H9 (cell line): ENCODE data around the gene KSR1. TPM values are rescaled to one million over a fixed set of nuclear protein-coding genes. Genes with fewer than 3 reads are reported as not detected.

ENCODE experiments used
- DNase-seq: peaks from one replicate; pipeline ENCODE4 v3.0.0-alpha.2; 2017
- H2AFZ ChIP-seq: one replicate; pipeline ENCODE4 v1.6.1; 2013; ENCODE audit warnings: mild to moderate bottlenecking, low read length, control low read depth, moderate library complexity
- H2AK5ac ChIP-seq: 2 replicates; pipeline ENCODE4 v1.6.1; 2013; ENCODE audit warnings: low read length, control low read depth, mixed read lengths; ENCODE audit not compliant: insufficient read length
- H2BK120ac ChIP-seq: one replicate; pipeline ENCODE4 v1.6.1; 2013; ENCODE audit warnings: low read depth, mild to moderate bottlenecking, low read length, control low read depth, inconsistent platforms; ENCODE audit not compliant: poor library complexity, severe bottlenecking
- H2BK12ac ChIP-seq: 2 replicates; pipeline ENCODE4 v1.6.1; 2013; ENCODE audit warnings: low read length, control low read depth, mixed read lengths, low read depth; ENCODE audit not compliant: insufficient read length
- H2BK15ac ChIP-seq: 2 replicates; pipeline ENCODE4 v1.6.1; 2013; ENCODE audit warnings: low read depth, low read length, control low read depth
- H2BK20ac ChIP-seq: one replicate; pipeline ENCODE4 v1.6.1; 2013; ENCODE audit warnings: low read depth, mild to moderate bottlenecking, low read length, control low read depth, inconsistent platforms; ENCODE audit not compliant: poor library complexity, severe bottlenecking
- H2BK5ac ChIP-seq: 2 replicates; pipeline ENCODE4 v1.6.1; 2013; ENCODE audit warnings: low read length, control low read depth, mixed read lengths; ENCODE audit not compliant: insufficient read length
- H3K14ac ChIP-seq: 2 replicates; pipeline ENCODE4 v1.6.1; 2013; ENCODE audit warnings: low read length, control low read depth; ENCODE audit not compliant: insufficient read depth
- H3K18ac ChIP-seq: 2 replicates; pipeline ENCODE4 v1.6.1; 2013; ENCODE audit warnings: low read depth, mild to moderate bottlenecking, mixed read lengths, low read length, control low read depth; ENCODE audit not compliant: insufficient read length
- H3K23ac ChIP-seq: 2 replicates; pipeline ENCODE4 v1.6.1; 2013; ENCODE audit warnings: low read length, control low read depth, mixed read lengths, low read depth; ENCODE audit not compliant: insufficient read length
- H3K23me2 ChIP-seq: 2 replicates; pipeline ENCODE4 v1.6.1; 2013; ENCODE audit warnings: low read depth, mild to moderate bottlenecking, mixed read lengths, low read length, control low read depth; ENCODE audit not compliant: insufficient read length, poor library complexity, severe bottlenecking
- H3K27ac ChIP-seq: 2 replicates; pipeline ENCODE4 v1.5.1; 2013; ENCODE audit warnings: low read length, control low read depth, mixed read lengths, low read depth; ENCODE audit not compliant: insufficient read length
- H3K27me3 ChIP-seq: 2 replicates; pipeline ENCODE4 v1.6.1; 2013; ENCODE audit warnings: low read length, control low read depth, inconsistent platforms; ENCODE audit not compliant: insufficient read depth
- H3K4ac ChIP-seq: 2 replicates; pipeline ENCODE4 v1.6.1; 2013; ENCODE audit warnings: low read depth, mild to moderate bottlenecking, control low read depth, inconsistent platforms, low read length, moderate library complexity
- H3K4me1 ChIP-seq: 2 replicates; pipeline ENCODE4 v1.6.1; 2013; ENCODE audit warnings: low read length, control low read depth, inconsistent platforms; ENCODE audit not compliant: insufficient read depth
- H3K4me2 ChIP-seq: 2 replicates; pipeline ENCODE4 v1.6.1; 2013; ENCODE audit warnings: low read length, control low read depth, mixed read lengths; ENCODE audit not compliant: insufficient read length, insufficient read depth
- H3K56ac ChIP-seq: 2 replicates; pipeline ENCODE4 v1.6.1; 2013; ENCODE audit warnings: low read depth, mild to moderate bottlenecking, mixed read lengths, low read length, control low read depth; ENCODE audit not compliant: insufficient read length
- H3K79me1 ChIP-seq: 2 replicates; pipeline ENCODE4 v1.6.1; 2013; ENCODE audit warnings: low read depth, mild to moderate bottlenecking, moderate library complexity, low read length, control low read depth, inconsistent platforms; ENCODE audit not compliant: insufficient read depth, poor library complexity, severe bottlenecking
- H3K79me2 ChIP-seq: 2 replicates; pipeline ENCODE4 v1.6.1; 2013; ENCODE audit warnings: low read length, control low read depth, inconsistent platforms; ENCODE audit not compliant: insufficient read depth
- H3K9ac ChIP-seq: 2 replicates; pipeline ENCODE4 v1.6.1; 2013; ENCODE audit warnings: low read length, control low read depth, mixed read lengths; ENCODE audit not compliant: insufficient read length; ENCODE audit errors: extremely low read depth
- H3K9me3 ChIP-seq: one replicate; pipeline ENCODE4 v1.6.1; 2013; ENCODE audit warnings: low read depth, low read length, inconsistent platforms; ENCODE audit not compliant: control insufficient read depth
- H3T11ph ChIP-seq: one replicate; pipeline ENCODE4 v1.6.1; 2013; ENCODE audit warnings: mild to moderate bottlenecking, low read length, control low read depth, inconsistent platforms
- H4K20me1 ChIP-seq: one replicate; pipeline ENCODE4 v1.6.1; 2013; ENCODE audit not compliant: control insufficient read depth, insufficient read length, insufficient read depth
- H4K5ac ChIP-seq: 2 replicates; pipeline ENCODE4 v1.6.1; 2013; ENCODE audit warnings: low read depth, mild to moderate bottlenecking, mixed read lengths, low read length, control low read depth; ENCODE audit not compliant: insufficient read length
- H4K8ac ChIP-seq: replicated peaks from 2 replicates; pipeline ENCODE4 v1.6.1; 2013; ENCODE audit warnings: low read length, control low read depth, mixed read lengths, low read depth; ENCODE audit not compliant: insufficient read length
- H4K91ac ChIP-seq: 2 replicates; pipeline ENCODE4 v1.6.1; 2013; ENCODE audit warnings: low read depth, mild to moderate bottlenecking, moderate library complexity, mixed read lengths, low read length, control low read depth; ENCODE audit not compliant: insufficient read length
- H3K27ac Mint-ChIP-seq, 3 experiments: 2 replicates in 2 of 3; 3 replicates in 1 of 3; pipeline ENCODE4 v1.8.0; 2020 to 2021; ENCODE audit warnings: mixed read lengths in 3 of 3, mild to moderate bottlenecking in 1 of 3, moderate library complexity in 1 of 3
- H3K27me3 Mint-ChIP-seq: 2 replicates; pipeline ENCODE4 v1.8.0; 2021; ENCODE audit warnings: low read depth, mild to moderate bottlenecking, moderate library complexity, mixed read lengths
- H3K36me3 Mint-ChIP-seq, 3 experiments: 2 replicates in 2 of 3; 3 replicates in 1 of 3; pipeline ENCODE4 v1.8.0; 2020 to 2021; ENCODE audit warnings: low read depth in 3 of 3, mixed read lengths in 3 of 3; ENCODE audit not compliant: insufficient read depth in 1 of 3
- H3K4me1 Mint-ChIP-seq, 2 experiments: 2 replicates each; pipeline ENCODE4 v1.8.0; 2020; ENCODE audit warnings: mixed read lengths in 2 of 2
- H3K4me3 Mint-ChIP-seq, 2 experiments: 2 replicates in 1 of 2; 3 replicates in 1 of 2; pipeline ENCODE4 v1.8.0; 2020 to 2021; ENCODE audit warnings: mild to moderate bottlenecking in 2 of 2, mixed read lengths in 2 of 2, moderate library complexity in 1 of 2
- H3K9me3 Mint-ChIP-seq, 2 experiments: 2 replicates in 1 of 2; 3 replicates in 1 of 2; pipeline ENCODE4 v1.8.0; 2020; ENCODE audit warnings: mild to moderate bottlenecking in 2 of 2, mixed read lengths in 2 of 2, moderate library complexity in 1 of 2
- WGBS: extraction: QIAGEN DNeasy Blood & Tissue Kit; methylation state at CpG from one replicate; pipeline ENCODE4 v1.1.7; 2013; ENCODE audit warnings: missing lambda C conversion rate, low lambda C conversion rate, mixed read lengths; ENCODE audit not compliant: insufficient read length; ENCODE audit errors: extremely low coverage; 5-methylcytosine and 5-hydroxymethylcytosine counted together
- total RNA-seq: library from RNA; stranded (reverse); gene quantifications from 2 replicates; pipeline ENCODE4 v1.2.1, GENCODE V29; 2021
- TF ChIP-seq, protein P1 (sequence below): fragments of 200-600 bp; sonication (generic); conservative IDR thresholded peaks from 3 replicates; pipeline ENCODE4 v1.8.0; 2021; ENCODE audit warnings: antibody characterized with exemption, mild to moderate bottlenecking

KSR1 gene
- total RNA-seq, 1 experiment from 2014 or later, result 44.9 TPM

DNA sequence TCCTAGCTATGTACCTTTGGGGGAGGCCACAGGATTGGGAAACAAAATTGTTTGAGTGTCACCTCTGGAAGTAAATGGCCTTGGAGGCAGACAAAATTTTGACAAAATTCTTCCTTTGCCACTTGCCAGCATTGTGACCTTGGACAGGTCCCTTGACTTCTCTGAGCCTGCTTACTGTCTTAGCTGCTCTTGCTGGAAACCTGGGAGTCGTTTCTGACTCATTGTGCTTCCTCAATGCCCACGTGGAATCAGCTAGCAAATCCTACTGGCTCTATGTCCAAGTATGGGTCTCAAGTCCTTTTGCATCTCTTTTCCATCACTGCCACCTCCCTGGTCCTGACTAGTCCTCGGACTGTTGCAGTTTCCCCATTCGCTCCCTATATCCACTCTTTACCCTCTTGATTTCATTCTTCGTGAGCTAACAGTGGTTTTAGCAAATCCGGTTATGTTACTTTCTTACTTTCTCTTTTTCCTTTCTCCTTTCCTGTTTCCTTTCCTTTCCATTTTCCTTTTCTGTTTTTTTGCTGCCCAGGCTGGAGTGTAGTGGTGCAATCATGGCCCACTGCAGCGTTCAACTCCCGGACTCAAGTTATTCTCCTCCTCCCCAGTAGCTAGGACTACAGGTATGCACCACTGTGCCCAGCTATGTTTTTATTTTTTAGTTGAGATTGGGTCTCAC lies 106.7 kb downstream of the KSR1 start:
- Histone ChIP-seq H3K23ac (no peak overlapping the region), H2BK5ac (no peak overlapping the region), H4K5ac (no peak overlapping the region), H3K79me1 (no peaks in the 10 kb centered on the region), H3K23me2 (no peaks in the 10 kb centered on the region), H4K91ac (no peak overlapping the region), H3K27me3 (no peaks in the 10 kb centered on the region), H4K8ac (no peak overlapping the region), H3K56ac (no peak overlapping the region), H3K79me2 (no peaks in the 10 kb centered on the region), H2AFZ (no peak overlapping the region), H2BK120ac (no peak overlapping the region), H3K18ac (no peak overlapping the region), H3K4ac (no peak overlapping the region), H3K4me2 (no peak overlapping the region), H2BK20ac (no peak overlapping the region), H3K4me1 (peaks cover 4% of the 10 kb centered on the region; the same call in 1 of the 2 replicates), H2BK15ac (no peak overlapping the region), H4K20me1 (no peaks in the 10 kb centered on the region), H3K14ac (no peak overlapping the region), H3K27ac (no peak overlapping the region), H2AK5ac (no peak overlapping the region), H3T11ph (no peak overlapping the region), H3K9me3 (no peaks in the 10 kb centered on the region), H2BK12ac (no peak overlapping the region), H3K9ac (no peak overlapping the region)
- no CpG with 5 or more reads among the region's 8 CpGs for WGBS
- no peak overlapping the region for H3K27ac Mint-ChIP-seq
- H3K9me3 Mint-ChIP-seq, result no peaks in the 10 kb centered on the region
- H3K4me1 Mint-ChIP-seq, result peaks cover 13 to 16% of the 10 kb centered on the region in 2 experiments
- H3K4me3 Mint-ChIP-seq, result no peak overlapping the region
- TF ChIP-seq, protein P1, sequence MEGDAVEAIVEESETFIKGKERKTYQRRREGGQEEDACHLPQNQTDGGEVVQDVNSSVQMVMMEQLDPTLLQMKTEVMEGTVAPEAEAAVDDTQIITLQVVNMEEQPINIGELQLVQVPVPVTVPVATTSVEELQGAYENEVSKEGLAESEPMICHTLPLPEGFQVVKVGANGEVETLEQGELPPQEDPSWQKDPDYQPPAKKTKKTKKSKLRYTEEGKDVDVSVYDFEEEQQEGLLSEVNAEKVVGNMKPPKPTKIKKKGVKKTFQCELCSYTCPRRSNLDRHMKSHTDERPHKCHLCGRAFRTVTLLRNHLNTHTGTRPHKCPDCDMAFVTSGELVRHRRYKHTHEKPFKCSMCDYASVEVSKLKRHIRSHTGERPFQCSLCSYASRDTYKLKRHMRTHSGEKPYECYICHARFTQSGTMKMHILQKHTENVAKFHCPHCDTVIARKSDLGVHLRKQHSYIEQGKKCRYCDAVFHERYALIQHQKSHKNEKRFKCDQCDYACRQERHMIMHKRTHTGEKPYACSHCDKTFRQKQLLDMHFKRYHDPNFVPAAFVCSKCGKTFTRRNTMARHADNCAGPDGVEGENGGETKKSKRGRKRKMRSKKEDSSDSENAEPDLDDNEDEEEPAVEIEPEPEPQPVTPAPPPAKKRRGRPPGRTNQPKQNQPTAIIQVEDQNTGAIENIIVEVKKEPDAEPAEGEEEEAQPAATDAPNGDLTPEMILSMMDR, result no peak
- DNase-seq, result no peak
- H3K27me3 Mint-ChIP-seq, result no peaks in the 10 kb centered on the region
- H3K36me3 Mint-ChIP-seq, result peaks cover 4 to 17% (median 4%) of the 10 kb centered on the region in 3 experiments; a peak in 3 of 7 replicates
